ENCODE measurements around the gene HNF4A.
"Not testable (repeated sequence)": the region's sequence is repeated elsewhere in the genome, so short reads cannot be mapped to it uniquely, and the experiment has no call there.

The HNF4A gene

GRCh38 chr20:44345941-44346340, 9.6 kb upstream of the HNF4A start:
- not testable (repeated sequence) for DNase-seq

- DNase-seq = no peak
Observed at GRCh38 chr20:44348168-44348659, 7.3 kb upstream of the HNF4A start.

- DNase-seq = no peak
Observed at GRCh38 chr20:44349349-44349748, 6.2 kb upstream of the HNF4A start.

GRCh38 chr20:44350567-44350966, 4.9 kb upstream of the HNF4A start:
- DNase-seq = no peak

- DNase-seq = no peak
Observed at GRCh38 chr20:44354979-44355497, 461 bp upstream of the HNF4A start.

- no peak for DNase-seq
Observed at GRCh38 chr20:44356353-44356723, 839 bp downstream of the HNF4A start.

- DNase-seq = no peak
Observed at GRCh38 chr20:44357020-44357419, 1.5 kb downstream of the HNF4A start.

- DNase-seq = no peak
Observed at GRCh38 chr20:44357555-44358125, 2.1 kb downstream of the HNF4A start.

GRCh38 chr20:44358776-44359175, 3.3 kb downstream of the HNF4A start:
- DNase-seq = no peak

- DNase-seq = no peak
Observed at GRCh38 chr20:44360221-44360620, 4.7 kb downstream of the HNF4A start.

GRCh38 chr20:44361021-44361420, 5.5 kb downstream of the HNF4A start:
- no peak for DNase-seq

GRCh38 chr20:44362466-44362940, 7.0 kb downstream of the HNF4A start:
- DNase-seq = no peak

- no peak for DNase-seq
Observed at GRCh38 chr20:44364068-44364467, 8.6 kb downstream of the HNF4A start.

GRCh38 chr20:44364780-44365179, 9.3 kb downstream of the HNF4A start:
- DNase-seq = no peak

GRCh38 chr20:44367746-44368145, 12.2 kb downstream of the HNF4A start:
- DNase-seq = no peak

- DNase-seq = peak; percentile 51
Observed at GRCh38 chr20:44370639-44371218, 15.2 kb downstream of the HNF4A start.

GRCh38 chr20:44382641-44383040, 27.1 kb downstream of the HNF4A start:
- DNase-seq = no peak

- DNase-seq = peak; percentile 50
Observed at GRCh38 chr20:44384423-44385027, 29.0 kb downstream of the HNF4A start.

- DNase-seq = peak; percentile 43
Observed at GRCh38 chr20:44388466-44389023, 33.0 kb downstream of the HNF4A start.

- DNase-seq = no peak
Observed at GRCh38 chr20:44389871-44390270, 34.4 kb downstream of the HNF4A start.

- no peak for DNase-seq
Observed at GRCh38 chr20:44390280-44390679, 34.8 kb downstream of the HNF4A start.

GRCh38 chr20:44392088-44392775, 36.7 kb downstream of the HNF4A start:
- DNase-seq = no peak

Data from NCI-H510A (cell line).